Mesothelial cell of epicardium (in vitro differentiated cells): ENCODE data around the gene PON2. TPM values are rescaled to one million over a fixed set of nuclear protein-coding genes. Genes with fewer than 3 reads are reported as not detected.

Experiments used
- DNase-seq, 2 experiments: peaks; one replicate each; pipeline ENCODE4 v3.0.0; 2021; ENCODE audit warnings: low spot score in 2 of 2; ENCODE audit not compliant: unreplicated experiment in 2 of 2
- H3K27ac Mint-ChIP-seq: 2 replicates; pipeline ENCODE4 v1.8.0; 2021; ENCODE audit warnings: mixed read lengths
- H3K27me3 Mint-ChIP-seq: 2 replicates; pipeline ENCODE4 v1.8.0; 2021; ENCODE audit warnings: low read depth, mixed read lengths
- H3K36me3 Mint-ChIP-seq: 2 replicates; pipeline ENCODE4 v1.8.0; 2021; ENCODE audit warnings: mixed read lengths
- H3K4me1 Mint-ChIP-seq: 2 replicates; pipeline ENCODE4 v1.8.0; 2021; ENCODE audit warnings: mixed read lengths
- H3K4me3 Mint-ChIP-seq: 2 replicates; pipeline ENCODE4 v1.8.0; 2021; ENCODE audit warnings: mild to moderate bottlenecking, moderate library complexity, mixed read lengths
- H3K9me3 Mint-ChIP-seq: 2 replicates; pipeline ENCODE4 v1.8.0; 2021; ENCODE audit warnings: mixed read lengths
- CTCF ChIP-seq: fragments of 200-600 bp; sonication (generic); IDR thresholded peaks from one replicate; pipeline ENCODE4 v1.5.0; 2021; ENCODE audit warnings: antibody characterized with exemption; ENCODE audit not compliant: unreplicated experiment
- total RNA-seq: library from RNA; stranded (reverse); gene quantifications from 3 replicates; pipeline ENCODE4 v1.2.1, GENCODE V29; 2021

Gene PON2
- total RNA-seq, 1 donor from 2014 or later, result 115 TPM

- no peak overlapping the region for H3K27ac Mint-ChIP-seq
- H3K36me3 Mint-ChIP-seq, result peaks cover 2% of the 10 kb centered on the region
- no peaks in the 10 kb centered on the region for H3K27me3 Mint-ChIP-seq
- peaks cover 3% of the 10 kb centered on the region for H3K9me3 Mint-ChIP-seq
- no peak for TF ChIP-seq CTCF
- no peak overlapping the region for H3K4me3 Mint-ChIP-seq
- no peaks in the 10 kb centered on the region for H3K4me1 Mint-ChIP-seq
- DNase-seq, result no peak
Observed at GRCh38 chr7:95397381-95397780, 37.4 kb downstream of the PON2 start.

DNA sequence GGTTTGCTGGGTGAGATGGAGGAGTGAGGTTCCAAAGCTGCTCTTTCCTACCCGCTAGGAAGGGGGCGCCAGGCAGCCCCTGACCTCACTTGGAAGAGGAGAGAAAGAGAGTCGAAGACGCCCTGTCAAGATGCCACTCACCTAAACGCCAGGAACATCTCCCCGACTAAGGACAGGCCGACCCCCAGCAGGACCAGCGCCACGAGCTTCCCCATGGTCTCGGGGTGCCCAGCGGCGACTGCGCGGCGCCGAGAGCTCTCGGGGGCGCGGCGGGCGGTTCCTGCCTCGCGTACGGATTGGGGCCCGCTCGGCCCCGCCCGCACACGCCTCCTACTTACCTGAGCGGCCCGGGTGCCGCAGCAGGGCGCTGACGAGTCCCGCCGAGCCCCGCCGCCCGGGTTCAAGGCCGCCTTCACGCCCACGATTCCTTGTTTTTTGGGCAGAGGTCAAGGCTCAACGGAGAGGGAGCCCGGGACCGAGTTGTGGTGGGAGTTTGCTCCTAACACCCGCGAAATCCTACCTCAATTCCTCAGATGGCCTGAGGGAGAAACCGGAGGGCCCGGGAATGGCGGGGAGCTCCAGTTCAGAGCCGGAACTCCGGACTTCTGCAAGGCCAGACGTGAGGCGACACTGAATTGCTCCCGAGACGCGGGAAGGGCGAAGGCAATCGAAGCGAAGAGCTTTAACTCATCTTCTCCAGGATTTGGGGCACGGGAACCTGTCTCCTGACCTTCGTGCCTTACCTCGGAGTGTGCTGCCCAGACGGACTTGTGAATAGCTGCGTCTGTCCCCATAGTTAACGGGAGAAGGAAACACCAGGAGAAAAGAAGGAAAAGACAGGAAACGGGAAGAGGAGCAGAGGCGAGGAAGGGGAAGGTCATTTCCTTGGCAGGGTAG lies 38.4 kb downstream of the PON2 start, which contains the start of gene PON3:
Gene PON3 (minus strand): TSS at position 240 of the 897 bp plus-strand sequence. CDS start 25 bp downstream, at position 215.
- H3K4me3 Mint-ChIP-seq, result no peak within 1 kb of the TSS
- H3K9me3 Mint-ChIP-seq, result peaks cover 3% of the 10 kb centered on the region
- no peak within 1 kb of the TSS for H3K27ac Mint-ChIP-seq
- H3K27me3 Mint-ChIP-seq, result no peaks in the 10 kb centered on the region
- TF ChIP-seq CTCF, result no peak
- H3K4me1 Mint-ChIP-seq, result peaks cover 5% of the 10 kb centered on the region
- no peaks in the 10 kb centered on the region for H3K36me3 Mint-ChIP-seq
- no peak for DNase-seq

DNA sequence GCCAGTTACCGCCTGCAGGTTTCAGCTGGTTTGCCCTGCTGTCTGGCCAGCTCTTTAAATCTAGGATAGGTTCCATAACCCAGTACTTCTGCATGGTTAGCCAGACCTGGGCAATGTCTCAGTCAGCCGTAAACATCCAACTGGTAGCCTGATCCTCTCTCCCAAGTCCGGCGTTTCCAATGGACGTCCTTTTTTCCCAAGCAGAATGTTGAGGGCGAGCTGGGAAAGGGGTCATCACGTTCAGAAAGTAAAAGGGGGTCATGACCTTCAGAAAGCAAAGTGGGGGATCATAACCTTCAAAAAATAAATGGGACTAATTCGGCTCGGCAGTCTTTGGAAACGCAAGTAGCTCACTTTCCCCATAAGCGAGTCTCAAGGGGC lies 39.1 kb downstream of the PON2 start:
- no peak for DNase-seq
- Mint-ChIP-seq H3K36me3 (no peaks in the 10 kb centered on the region), H3K9me3 (peaks cover 3% of the 10 kb centered on the region), H3K4me3 (no peak overlapping the region), H3K27ac (no peak overlapping the region), H3K27me3 (no peaks in the 10 kb centered on the region), H3K4me1 (peaks cover 5% of the 10 kb centered on the region)
- no peak for TF ChIP-seq CTCF

DNA sequence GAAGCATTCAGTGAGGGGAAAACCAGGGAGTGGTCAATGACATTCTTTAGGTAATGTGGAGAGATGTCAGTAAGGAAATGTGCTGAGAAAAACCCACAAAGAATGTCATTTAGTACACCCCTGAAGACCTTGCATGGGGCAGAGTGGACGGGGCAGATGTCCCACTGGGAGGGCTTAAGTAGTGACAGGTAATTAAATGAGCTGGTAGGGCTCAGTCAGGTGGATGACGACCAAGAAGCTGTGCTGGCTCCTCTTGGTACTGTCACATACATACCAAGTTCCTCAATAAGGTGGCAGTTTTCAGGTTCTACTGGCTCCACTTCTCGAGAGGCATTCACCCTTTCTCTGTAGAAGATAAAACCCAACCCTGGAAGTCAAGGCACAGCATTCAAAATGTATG lies 40.5 kb downstream of the PON2 start:
- peaks cover 3% of the 10 kb centered on the region for H3K9me3 Mint-ChIP-seq
- H3K4me3 Mint-ChIP-seq, result no peak overlapping the region
- TF ChIP-seq CTCF, result no peak
- DNase-seq, result no peak
- H3K36me3 Mint-ChIP-seq, result no peaks in the 10 kb centered on the region
- peaks cover 5% of the 10 kb centered on the region for H3K4me1 Mint-ChIP-seq
- no peaks in the 10 kb centered on the region for H3K27me3 Mint-ChIP-seq
- H3K27ac Mint-ChIP-seq, result no peak overlapping the region

DNA sequence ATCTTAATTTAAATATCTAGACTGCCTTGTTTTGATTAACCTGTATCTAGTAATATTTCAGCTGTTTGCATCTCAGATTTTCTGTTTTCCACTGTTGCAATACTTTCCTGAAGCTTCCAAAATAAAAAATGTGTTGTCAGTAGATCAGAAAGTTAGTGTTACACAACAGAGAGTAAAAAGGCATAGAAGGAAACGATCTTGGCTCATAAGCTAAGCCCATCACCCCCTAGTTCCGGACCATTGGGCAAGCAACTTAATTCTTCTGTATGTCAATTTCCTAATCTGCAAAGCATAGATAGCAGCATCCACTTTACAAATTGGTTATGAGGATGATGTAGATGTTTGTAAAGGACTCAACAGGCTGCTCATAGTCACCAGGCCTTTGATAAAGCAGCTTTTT lies 43.1 kb downstream of the PON2 start:
- no peak overlapping the region for H3K27ac Mint-ChIP-seq
- DNase-seq, result no peak

More for the DNA sequence above, 43.1 kb downstream of the PON2 start:
- Mint-ChIP-seq H3K27me3 (no peaks in the 10 kb centered on the region), H3K36me3 (no peaks in the 10 kb centered on the region), H3K4me1 (peaks cover 5% of the 10 kb centered on the region), H3K9me3 (peaks cover 11% of the 10 kb centered on the region), H3K4me3 (no peak overlapping the region)
- no peak for TF ChIP-seq CTCF
